Fibroblast of skin of left quadriceps (primary cell): ENCODE measurements around the gene ATP13A3.

Source experiments
- DNase-seq, 2 experiments: peaks; one replicate each; pipeline ENCODE4 v3.0.0-alpha.2; 2013; ENCODE audit warnings: low read depth in 2 of 2

Gene ATP13A3

DNA sequence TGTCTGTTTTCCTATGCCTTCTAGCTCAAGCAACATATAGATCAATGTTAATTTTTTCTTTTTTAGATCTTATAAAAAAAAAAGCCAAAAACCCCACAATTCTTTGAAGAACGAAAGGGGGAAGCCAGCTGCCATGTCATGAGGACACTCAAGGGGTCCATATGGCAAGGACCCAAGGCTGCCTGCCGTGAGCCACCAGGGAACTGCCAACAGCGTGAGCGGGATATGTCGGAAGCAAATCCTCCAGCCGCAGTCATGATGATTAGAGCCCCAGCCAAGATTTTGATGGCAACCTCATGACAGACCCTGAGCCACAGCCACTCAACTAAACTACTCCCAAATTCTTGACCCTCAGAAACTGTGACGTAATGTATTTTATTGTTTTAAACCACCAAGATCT lies 94.2 kb downstream of the ATP13A3 start:
- no peak for DNase-seq

GRCh38 chr3:194390835-194391234 lies 96.0 kb downstream of the ATP13A3 start:
- DNase-seq: no peak

- DNase-seq: no peak
Observed at GRCh38 chr3:194389269-194389668, 97.5 kb downstream of the ATP13A3 start.

GRCh38 chr3:194387926-194388418 lies 98.8 kb downstream of the ATP13A3 start:
- no peak for DNase-seq

- DNase-seq: no peak
Observed at GRCh38 chr3:194387276-194387675, 99.5 kb downstream of the ATP13A3 start.

DNA sequence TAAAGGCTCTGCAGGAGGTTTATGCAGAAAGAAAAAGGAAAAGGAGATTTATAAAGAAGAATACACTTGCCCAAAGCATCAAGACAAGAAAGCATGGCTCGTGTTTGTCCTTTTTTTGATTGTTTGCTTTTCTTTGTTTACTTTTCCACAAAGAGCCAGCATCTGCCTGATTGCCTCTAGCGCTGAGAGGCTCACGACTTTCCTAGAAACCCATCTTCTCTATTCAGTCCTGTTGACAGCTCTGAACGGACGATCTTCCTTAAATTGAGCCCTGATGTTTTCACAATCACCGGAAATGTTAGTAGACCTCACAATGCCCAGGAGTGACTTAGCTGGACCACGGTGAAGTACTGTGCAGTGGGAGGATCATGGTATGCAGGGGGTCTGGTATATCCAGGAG lies 100.2 kb downstream of the ATP13A3 start:
- no peak for DNase-seq

DNA sequence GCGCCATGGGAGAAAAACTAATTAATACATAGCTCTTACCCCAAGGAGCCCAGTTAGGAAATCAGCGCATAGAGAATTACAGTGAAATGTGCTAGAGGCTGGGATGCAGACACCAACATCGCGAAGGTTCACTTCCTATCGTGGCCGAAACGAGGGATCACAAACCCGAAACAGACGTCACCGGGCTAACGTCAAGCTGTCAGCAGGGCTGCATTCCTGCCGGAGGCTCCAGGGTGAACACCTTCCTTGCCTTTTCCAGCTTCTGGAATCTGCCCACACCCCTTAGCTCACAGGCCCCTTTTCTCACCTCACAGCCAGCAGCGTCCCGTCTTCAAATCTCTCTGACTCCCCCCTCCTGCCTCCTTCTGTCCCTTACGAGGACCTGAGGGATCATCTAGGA lies 100.7 kb downstream of the ATP13A3 start:
- DNase-seq: no peak

DNA sequence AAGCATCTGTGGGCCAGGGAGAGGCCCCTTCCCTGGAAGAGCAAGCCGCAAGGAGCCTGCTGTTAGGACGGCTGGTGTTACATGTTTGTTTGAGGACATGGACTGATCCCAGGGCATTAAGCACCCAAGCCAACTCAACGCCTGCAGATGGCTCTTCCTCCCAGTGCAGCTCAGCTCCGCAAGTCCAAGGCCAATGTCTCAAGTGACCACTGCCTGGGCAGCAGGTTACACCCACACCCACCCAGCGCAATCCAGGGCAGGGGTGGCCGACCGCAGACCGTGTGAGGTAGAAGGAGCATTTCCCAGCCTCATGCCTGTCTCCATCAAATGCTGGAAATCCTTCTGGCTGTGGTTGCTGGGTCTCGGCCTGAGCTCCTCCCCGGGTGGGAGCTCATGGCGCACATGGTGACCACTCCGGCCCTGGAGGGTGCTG lies 102.2 kb downstream of the ATP13A3 start:
- no peak for DNase-seq

GRCh38 chr3:194384156-194384555 lies 102.6 kb downstream of the ATP13A3 start:
- DNase-seq: no peak

DNA sequence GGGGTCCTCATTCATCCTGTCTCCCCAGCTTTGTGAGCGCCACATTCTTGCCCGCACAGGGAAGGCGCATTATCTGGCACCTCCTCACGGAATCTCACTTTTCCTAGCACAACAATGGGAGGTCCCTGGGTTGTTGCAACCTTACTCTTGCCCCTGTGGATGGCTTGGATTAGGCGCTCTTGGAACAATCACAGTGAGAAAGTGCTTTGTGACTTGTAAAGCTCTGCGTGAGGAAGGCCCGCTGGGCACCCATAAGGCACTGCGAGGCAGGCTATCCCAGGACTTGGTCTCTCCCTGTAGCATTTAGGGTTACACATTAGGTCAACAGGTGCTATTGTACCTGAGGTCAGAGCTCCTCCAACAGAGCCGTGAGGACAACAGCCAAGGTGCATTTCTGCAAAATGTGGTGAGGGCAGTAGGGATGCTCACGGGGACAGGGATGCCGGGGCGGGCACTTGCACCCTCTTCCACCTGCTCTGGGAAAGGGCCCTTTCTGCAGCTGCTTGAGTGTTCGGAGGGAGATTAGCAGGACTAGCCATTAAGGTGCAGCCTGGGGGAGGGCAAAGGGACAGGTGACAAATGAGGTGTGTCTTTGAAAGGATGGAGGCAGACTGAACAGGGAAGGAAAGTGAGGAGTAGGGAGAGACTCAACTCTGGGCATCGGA lies 103.4 kb downstream of the ATP13A3 start:
- no peak for DNase-seq

DNA sequence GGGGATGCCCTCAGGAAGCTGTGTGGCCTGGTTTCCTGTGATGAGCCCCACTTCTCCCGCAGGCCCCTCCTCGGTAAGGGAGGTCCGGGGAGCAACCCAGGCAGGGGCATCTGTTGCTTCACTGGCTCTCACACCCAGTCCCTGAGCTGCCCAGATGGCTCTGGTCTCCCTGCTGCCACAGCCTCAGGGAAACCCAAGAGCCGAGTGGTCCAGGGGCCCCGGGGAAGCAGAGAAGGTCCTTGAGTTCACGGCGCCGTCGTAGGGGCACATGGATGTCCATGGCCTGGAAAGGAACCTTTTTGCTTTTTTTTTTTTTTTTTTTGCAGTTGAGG lies 103.9 kb downstream of the ATP13A3 start:
- DNase-seq: no peak

GRCh38 chr3:194382196-194382891 lies 104.5 kb downstream of the ATP13A3 start:
- no peak for DNase-seq

DNA sequence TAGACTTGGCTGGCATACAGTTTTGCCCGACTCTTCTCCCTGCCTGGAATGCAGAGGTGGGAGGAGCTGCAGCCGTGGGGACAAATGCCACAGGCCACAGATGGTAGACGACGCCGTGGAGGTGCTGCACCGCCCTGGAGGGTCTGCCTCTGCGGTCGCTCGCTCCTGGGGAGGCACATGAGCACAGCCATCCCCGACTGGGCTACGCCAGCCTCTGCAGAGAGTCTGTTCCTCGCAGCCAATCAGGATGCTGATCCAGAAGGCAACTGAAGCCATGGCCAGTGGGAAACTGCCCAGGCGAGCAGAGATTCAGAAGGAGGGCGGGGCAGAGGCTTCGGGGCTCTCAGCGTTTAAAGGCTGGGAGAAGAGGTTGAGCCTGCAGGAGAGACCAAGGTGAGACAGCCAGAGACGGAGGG lies 105.3 kb downstream of the ATP13A3 start:
- no peak for DNase-seq

DNA sequence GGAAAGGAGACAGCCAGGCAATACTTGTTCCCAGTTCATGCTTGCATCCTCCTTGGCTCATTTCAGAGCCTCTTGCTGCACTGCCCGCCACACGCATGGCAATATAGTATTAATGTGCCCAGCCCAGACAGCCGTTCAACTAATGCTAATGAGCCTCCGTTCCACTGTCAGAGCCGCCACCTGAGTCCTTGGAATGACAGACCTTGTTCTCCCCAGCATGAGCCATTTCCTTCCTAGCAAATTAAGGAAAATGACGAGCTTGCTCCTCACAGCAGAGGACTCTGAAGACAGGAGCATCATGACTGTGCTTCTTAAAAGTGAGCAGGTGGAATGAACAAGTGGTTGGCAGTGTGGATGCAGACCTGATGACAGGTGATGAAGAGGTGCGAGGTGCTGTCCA lies 106.5 kb downstream of the ATP13A3 start:
- no peak for DNase-seq

DNA sequence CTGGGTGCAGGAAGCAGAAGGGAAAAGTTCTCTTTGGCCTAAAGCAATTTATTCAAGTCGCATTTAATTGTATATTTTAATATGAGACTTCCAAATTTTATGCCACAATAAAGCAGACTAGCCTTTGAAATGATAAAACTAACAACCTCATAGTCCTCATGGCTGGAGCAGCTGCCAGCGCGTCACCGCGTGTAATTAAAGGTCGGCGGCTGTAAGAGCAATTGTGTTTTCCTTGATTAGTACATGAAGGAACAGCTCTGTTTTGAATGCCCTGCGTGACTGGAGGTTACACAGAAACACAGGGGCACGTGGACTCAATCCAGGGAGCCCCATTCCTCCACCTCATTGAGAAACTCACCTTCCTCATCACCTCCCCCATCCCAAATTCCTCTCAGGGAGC lies 107.2 kb downstream of the ATP13A3 start:
- no peak for DNase-seq

DNA sequence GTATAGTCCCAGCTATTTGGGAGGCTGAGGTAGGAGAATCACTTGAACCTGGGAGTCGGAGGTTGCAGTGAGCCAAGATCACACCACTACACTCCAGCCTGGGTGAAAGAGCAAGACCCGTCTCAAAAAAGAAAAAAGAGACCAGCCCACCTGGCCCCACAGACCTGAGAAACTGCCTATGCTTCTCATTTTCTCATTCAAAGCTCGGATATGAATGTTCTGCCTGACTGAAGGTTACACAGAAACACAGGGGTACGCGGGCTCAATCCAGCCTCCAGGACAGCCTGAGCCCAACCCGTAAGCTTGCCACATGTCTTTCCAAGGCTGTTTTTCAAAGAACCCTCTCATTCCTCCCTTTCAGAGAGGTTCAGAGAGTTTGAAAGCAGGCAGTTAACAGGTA lies 107.6 kb downstream of the ATP13A3 start:
- no peak for DNase-seq

DNA sequence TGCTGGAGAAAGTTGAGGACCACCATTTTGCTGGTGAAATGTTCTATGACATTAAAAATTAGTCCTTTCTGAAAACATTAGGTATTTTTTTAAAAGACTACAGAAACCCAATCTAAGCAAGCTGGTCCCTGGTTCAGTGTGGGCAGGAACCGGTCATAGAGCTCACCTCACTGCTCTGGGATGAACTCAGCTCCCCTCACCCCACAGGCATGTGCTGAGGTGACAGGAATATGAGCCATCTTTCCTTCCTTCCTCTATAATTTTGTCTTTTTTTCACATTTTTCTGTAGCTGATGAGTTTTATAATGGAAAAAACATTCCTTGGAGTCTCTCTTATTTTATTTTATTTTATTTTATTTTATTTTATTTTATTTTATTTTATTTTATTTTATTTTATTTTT lies 109.1 kb downstream of the ATP13A3 start:
- no peak for DNase-seq

DNA sequence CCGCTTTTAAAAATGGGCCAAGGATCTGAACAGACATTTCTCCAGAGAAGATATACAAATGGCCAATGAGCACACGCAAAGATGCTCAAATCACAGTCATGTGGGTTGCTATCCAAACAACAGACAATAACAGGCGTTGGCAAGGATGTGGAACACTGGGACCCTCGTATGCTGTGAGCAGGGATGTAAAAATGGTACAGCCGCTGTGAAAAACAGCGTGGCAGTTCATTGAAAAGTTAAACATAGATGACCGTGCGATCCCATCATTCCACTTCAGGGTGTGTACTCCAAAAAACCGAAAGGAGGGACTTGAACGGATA lies 110.6 kb downstream of the ATP13A3 start:
- no peak for DNase-seq

DNA sequence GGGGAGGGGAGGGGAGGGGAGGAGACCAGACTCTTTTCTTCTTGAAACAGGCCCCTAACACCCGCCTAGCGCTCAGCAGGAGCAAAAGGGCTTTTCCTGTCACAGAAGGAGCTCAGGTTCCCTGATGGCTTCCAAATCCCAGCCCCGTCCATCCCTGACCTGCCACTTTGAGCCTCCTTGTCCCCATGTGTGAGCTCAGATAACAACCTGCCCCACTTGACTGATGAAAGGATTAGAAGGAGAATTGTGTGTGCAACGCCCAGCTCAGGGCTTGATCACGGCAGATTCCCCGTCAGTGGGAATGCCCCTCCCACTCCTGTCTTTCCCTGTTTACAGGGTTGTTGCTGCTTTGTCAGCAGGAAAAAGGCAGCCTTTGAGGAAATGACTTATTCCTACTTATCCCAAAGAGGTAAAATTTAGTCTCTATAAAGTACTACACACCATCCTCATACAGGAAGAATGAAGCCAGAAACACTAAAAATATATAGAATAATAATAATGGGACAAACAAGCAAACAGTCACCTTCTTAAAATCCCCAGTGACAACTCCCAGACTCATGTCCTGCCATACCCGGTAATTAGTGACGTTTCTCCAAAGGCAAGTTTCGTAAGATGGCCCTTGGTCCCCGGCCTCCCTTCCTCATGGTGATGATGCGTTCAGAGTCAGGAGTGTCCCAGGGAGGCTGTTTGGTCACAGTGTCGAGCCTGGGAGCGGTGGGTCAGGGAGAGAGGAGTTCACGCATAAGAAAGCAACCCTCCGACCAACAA lies 111.1 kb downstream of the ATP13A3 start:
- DNase-seq: no peak

GRCh38 chr3:194374935-194375334 lies 111.9 kb downstream of the ATP13A3 start:
- DNase-seq: no peak

GRCh38 chr3:194373899-194374298 lies 112.9 kb downstream of the ATP13A3 start:
- no peak for DNase-seq

DNA sequence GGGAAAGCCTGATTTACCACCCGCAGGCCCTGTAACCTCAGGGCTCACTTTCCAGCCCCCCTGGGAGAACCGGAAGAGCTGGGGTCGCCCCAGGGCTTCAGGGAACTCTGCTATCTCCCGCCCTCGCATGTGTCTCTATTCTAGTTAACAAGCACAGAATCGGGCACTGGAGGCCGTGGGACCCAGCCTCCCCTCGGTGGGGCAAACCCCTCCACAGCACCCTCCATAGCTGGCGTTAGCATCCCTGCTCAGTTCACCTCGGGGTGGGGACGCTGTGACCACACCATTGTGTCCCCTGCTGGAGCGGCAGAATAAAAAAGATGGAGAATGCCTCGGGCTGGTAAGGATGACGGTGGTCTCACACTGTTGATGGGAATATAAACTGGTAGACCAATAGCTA lies 113.8 kb downstream of the ATP13A3 start:
- DNase-seq: no peak

DNA sequence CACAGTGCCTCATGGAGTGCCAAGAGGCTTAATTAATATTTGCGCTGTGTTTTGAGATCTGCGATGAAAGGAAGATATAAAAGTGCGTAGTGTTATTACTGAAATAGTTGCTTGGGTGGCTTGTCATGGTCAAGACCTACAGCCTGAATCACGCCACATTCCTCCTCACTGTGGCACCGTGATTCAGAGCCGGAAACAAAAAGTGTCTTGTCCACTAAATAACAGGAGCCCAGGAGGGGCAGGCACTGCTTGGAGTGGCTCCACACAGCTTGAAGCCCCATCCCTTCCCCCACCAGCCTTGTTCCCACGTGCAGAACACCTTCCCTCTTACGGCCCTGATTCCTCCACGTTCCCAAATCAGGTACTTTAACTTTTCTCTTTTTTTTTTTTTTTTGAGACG lies 116.0 kb downstream of the ATP13A3 start:
- no peak for DNase-seq
